CD4-positive, alpha-beta T cell treated with Interleukin-2 at 100 ng/mL for 4 hours (primary cell): Measurements from ENCODE around the gene PRSS22.

Experiments used
- DNase-seq: peaks from one replicate; pipeline ENCODE4 v3.0.0-alpha.2; 2020; ENCODE audit warnings: low spot score

The PRSS22 gene

GRCh38 chr16:2816751-2817339 lies 41.1 kb downstream of the PRSS22 start, which contains the start of gene PRSS21:
Gene PRSS21, plus strand, starts transcription at chr16:2817237. Its CDS starts 32 bp downstream, at chr16:2817269.
- peak; percentile 27 for DNase-seq

GRCh38 chr16:2815299-2815771 lies 42.6 kb downstream of the PRSS22 start:
- DNase-seq: no peak

- DNase-seq: no peak
Observed at GRCh38 chr16:2814551-2815298, 43.2 kb downstream of the PRSS22 start.

GRCh38 chr16:2813771-2814221 lies 44.2 kb downstream of the PRSS22 start:
- no peak for DNase-seq

GRCh38 chr16:2811703-2812471 lies 46.1 kb downstream of the PRSS22 start:
- DNase-seq: no peak

- DNase-seq: no peak
Observed at GRCh38 chr16:2810651-2811050, 47.3 kb downstream of the PRSS22 start.

GRCh38 chr16:2809149-2809760 lies 48.7 kb downstream of the PRSS22 start:
- no peak for DNase-seq

- no peak for DNase-seq
Observed at GRCh38 chr16:2808181-2808580, 49.8 kb downstream of the PRSS22 start.

GRCh38 chr16:2806286-2806685 lies 51.7 kb downstream of the PRSS22 start:
- no peak for DNase-seq

GRCh38 chr16:2804728-2805127 lies 53.2 kb downstream of the PRSS22 start:
- no peak for DNase-seq

GRCh38 chr16:2803545-2804195 lies 54.3 kb downstream of the PRSS22 start:
- DNase-seq: no peak
